ENCODE data around the gene UBE2E1. TPM values are rescaled to one million over a fixed set of nuclear protein-coding genes. Genes with fewer than 3 reads are reported as not detected.
A peak's percentile ranks its signal among the peaks of the same experiment; 100 is the strongest.

Gene UBE2E1
- total and polyA plus RNA-seq, 4 donors = 6.6 to 31.8 (median 25.4) TPM

- Histone ChIP-seq H3K9ac (ENCODE audit: low read depth in 1 of 2, low read length in 2 of 2) (no peak overlapping the region), H3K4me3 (ENCODE audit: low read depth in 1 of 3, low read length in 3 of 3) (no peak overlapping the region), H3K4me1 (ENCODE audit: control insufficient read depth in 4 of 4, insufficient read depth in 4 of 4, low read length in 3 of 4) (no peaks in the 10 kb centered on the region), H3K27ac (ENCODE audit: low read depth in 1 of 2, low read length in 2 of 2) (no peak overlapping the region), H3K9me3 (ENCODE audit: control insufficient read depth in 4 of 4, low read length in 3 of 4) (no peaks in the 10 kb centered on the region), H3K36me3 (ENCODE audit: control insufficient read depth in 4 of 4, insufficient read depth in 3 of 4, low read depth in 1 of 4, low read length in 3 of 4) (no peaks in the 10 kb centered on the region), H3K27me3 (ENCODE audit: control insufficient read depth in 4 of 4, insufficient read depth in 4 of 4, low read length in 3 of 4) (no peaks in the 10 kb centered on the region)
- no peak for TF ChIP-seq MAX (IDR thresholded peaks at IDR 0.05)
- no peak for TF ChIP-seq REST (IDR thresholded peaks at IDR 0.05)
- no peak for TF ChIP-seq HNF4G (IDR thresholded peaks at IDR 0.05)
- peak; percentile 38 to 59 for TF ChIP-seq RAD21 (IDR thresholded peaks at IDR 0.05)
- no peak for DNase-seq (ENCODE audit: low spot score)
- WGBS = 49% methylated on average over 2 of the region's 2 CpGs
These were observed 44.3 kb upstream of the UBE2E1 start for GRCh38 chr3:23761440-23761896.

- Histone ChIP-seq H3K4me1 (ENCODE audit: control insufficient read depth in 4 of 4, insufficient read depth in 4 of 4, low read length in 3 of 4) (no peaks in the 10 kb centered on the region), H3K27ac (ENCODE audit: low read depth in 1 of 2, low read length in 2 of 2) (no peak overlapping the region), H3K9me3 (ENCODE audit: control insufficient read depth in 4 of 4, low read length in 3 of 4) (no peaks in the 10 kb centered on the region), H3K4me3 (ENCODE audit: low read depth in 1 of 3, low read length in 3 of 3) (no peak overlapping the region), H3K9ac (ENCODE audit: low read depth in 1 of 2, low read length in 2 of 2) (no peak overlapping the region), H3K36me3 (ENCODE audit: control insufficient read depth in 4 of 4, insufficient read depth in 3 of 4, low read depth in 1 of 4, low read length in 3 of 4) (no peaks in the 10 kb centered on the region), H3K27me3 (ENCODE audit: control insufficient read depth in 4 of 4, insufficient read depth in 4 of 4, low read length in 3 of 4) (no peaks in the 10 kb centered on the region)
- 85% methylated on average over 7 of the region's 7 CpGs for WGBS
- DNase-seq (ENCODE audit: low spot score) = no peak
- TF ChIP-seq SP1 (IDR thresholded peaks at IDR 0.05) = no peak
- no peak for TF ChIP-seq ZBTB33 (IDR thresholded peaks at IDR 0.05)
- TF ChIP-seq RAD21 (IDR thresholded peaks at IDR 0.05) = no peak
- TF ChIP-seq EGR1 (IDR thresholded peaks at IDR 0.05; ENCODE audit: low read depth in 2 of 2) = no peak
- TF ChIP-seq HNF4G (IDR thresholded peaks at IDR 0.05) = no peak
- no peak for TF ChIP-seq ATF3 (IDR thresholded peaks at IDR 0.05)
- TF ChIP-seq HNF4A (conservative IDR thresholded peaks at IDR 0.05) = no peak
- TF ChIP-seq NR2F2 (IDR thresholded peaks at IDR 0.05) = no peak
- TF ChIP-seq RXRA (IDR thresholded peaks at IDR 0.05) = no peak
- TF ChIP-seq FOXA2 (IDR thresholded peaks at IDR 0.05) = no peak
- no peak for TF ChIP-seq GABPA (IDR thresholded peaks at IDR 0.05 in 1 of 2, conservative IDR thresholded peaks at IDR 0.05 in 1 of 2)
- no peak for TF ChIP-seq JUND (IDR thresholded peaks at IDR 0.05)
- no peak for TF ChIP-seq YY1 (IDR thresholded peaks at IDR 0.05)
- TF ChIP-seq REST (IDR thresholded peaks at IDR 0.05) = no peak
- TF ChIP-seq FOXA1 (IDR thresholded peaks at IDR 0.05) = no peak
- no peak for TF ChIP-seq MAX (IDR thresholded peaks at IDR 0.05)
- no peak for TF ChIP-seq CTCF (IDR thresholded peaks at IDR 0.05; ENCODE audit: low read depth, low read length, missing input control)
- TF ChIP-seq TAF1 (conservative IDR thresholded peaks at IDR 0.05) = no peak
These were observed 43.5 kb upstream of the UBE2E1 start for GRCh38 chr3:23762214-23762613.

Measured in liver (tissue), 9 donors.